Mucosa of rectum (tissue), 2 donors: ENCODE data around the gene UGT1A5.

Source experiments
- H3K27ac ChIP-seq, 2 donors: one replicate each; pipeline ENCODE4 v1.7.0; 2013; ENCODE audit warnings: inconsistent platforms in 2 of 2, low read depth in 2 of 2, low read length in 2 of 2
- H3K27me3 ChIP-seq, 2 donors: one replicate each; pipeline ENCODE4 v1.7.0; 2013; ENCODE audit warnings: low read length in 2 of 2; ENCODE audit not compliant: control insufficient read depth in 2 of 2, insufficient read depth in 2 of 2
- H3K36me3 ChIP-seq, 2 donors: one replicate each; pipeline ENCODE4 v1.7.0; 2013; ENCODE audit warnings: low read length in 2 of 2; ENCODE audit not compliant: control insufficient read depth in 2 of 2, insufficient read depth in 2 of 2
- H3K4me1 ChIP-seq, 2 donors: one replicate each; pipeline ENCODE4 v1.7.0; 2013; ENCODE audit warnings: low read length in 2 of 2, mild to moderate bottlenecking in 1 of 2; ENCODE audit not compliant: control insufficient read depth in 2 of 2, insufficient read depth in 2 of 2
- H3K4me3 ChIP-seq, 2 donors: one replicate each; pipeline ENCODE4 v1.7.0; 2013; ENCODE audit warnings: low read length in 2 of 2
- H3K9ac ChIP-seq, 2 donors: one replicate each; pipeline ENCODE4 v1.7.0; 2013; ENCODE audit warnings: low read length in 2 of 2, low read depth in 1 of 2, mild to moderate bottlenecking in 1 of 2
- H3K9me3 ChIP-seq, 2 donors: one replicate each; pipeline ENCODE4 v1.7.0; 2013; ENCODE audit warnings: low read length in 2 of 2; ENCODE audit not compliant: control insufficient read depth in 2 of 2
- donor health status: healthy.
- donor health status: Normal muscosa, but diverticular disease.

UGT1A5 gene

DNA sequence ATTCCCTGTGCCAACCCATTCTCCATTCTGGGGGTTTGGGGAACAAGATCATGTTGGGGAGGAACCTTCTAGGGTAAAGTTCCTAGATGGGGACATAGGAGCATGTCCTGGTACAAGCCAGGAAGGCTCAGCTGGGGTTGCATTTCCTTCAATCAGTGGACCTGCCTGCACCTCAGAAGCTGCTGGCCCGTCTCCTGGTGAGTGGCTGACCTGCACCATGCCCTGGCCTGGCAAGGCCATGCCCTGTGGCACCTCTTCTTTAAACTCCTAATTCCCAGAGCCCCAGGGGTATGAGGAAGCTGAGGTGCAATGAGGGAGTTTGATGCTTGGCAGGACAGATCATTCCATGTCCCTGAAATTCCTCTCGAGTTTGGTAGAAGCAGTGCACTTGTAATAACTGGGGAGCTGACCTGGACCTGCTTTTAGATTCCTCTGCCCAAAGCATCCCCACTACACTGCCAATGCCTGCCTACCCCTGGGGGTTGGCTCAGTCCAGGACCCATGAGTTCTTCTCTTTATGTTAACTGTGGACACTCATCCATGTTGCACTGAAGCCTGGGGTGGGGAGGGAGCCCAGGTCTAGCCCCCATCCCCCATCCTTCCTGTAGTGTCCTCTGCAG, 90.7 kb downstream of the UGT1A5 start:
- H3K9me3 ChIP-seq, result no peaks in the 10 kb centered on the region
- no peaks in the 10 kb centered on the region for H3K4me1 ChIP-seq
- no peak overlapping the region for H3K27ac ChIP-seq
- no peak overlapping the region for H3K9ac ChIP-seq
- peaks cover 3 to 9% of the 10 kb centered on the region in 2 donors for H3K27me3 ChIP-seq
- H3K36me3 ChIP-seq, result no peaks in the 10 kb centered on the region
- no peak overlapping the region for H3K4me3 ChIP-seq

DNA sequence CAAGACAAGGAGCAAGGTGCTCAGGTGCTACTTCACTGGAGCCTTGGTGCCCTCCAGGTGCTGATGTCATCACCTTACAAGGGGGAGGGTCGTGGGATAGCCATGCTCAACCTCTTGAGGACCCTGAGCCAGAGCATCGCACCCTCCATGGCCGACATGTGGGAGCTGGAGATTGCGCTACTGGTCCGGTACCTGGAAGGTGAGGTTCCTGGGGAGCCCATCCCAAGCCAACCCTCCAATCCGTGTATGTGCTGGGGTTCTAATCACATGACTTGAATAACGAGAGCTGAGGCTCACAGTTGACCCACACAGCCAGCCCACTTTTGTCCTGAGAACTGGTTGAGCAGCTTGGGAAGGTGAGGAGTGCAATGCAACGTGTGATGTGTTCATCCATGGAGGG, 91.3 kb downstream of the UGT1A5 start:
- Histone ChIP-seq H3K27me3 (peaks cover 6 to 9% of the 10 kb centered on the region in 2 donors), H3K4me3 (no peak overlapping the region), H3K9ac (no peak overlapping the region), H3K27ac (no peak overlapping the region), H3K36me3 (no peaks in the 10 kb centered on the region), H3K4me1 (no peaks in the 10 kb centered on the region), H3K9me3 (no peaks in the 10 kb centered on the region)

DNA sequence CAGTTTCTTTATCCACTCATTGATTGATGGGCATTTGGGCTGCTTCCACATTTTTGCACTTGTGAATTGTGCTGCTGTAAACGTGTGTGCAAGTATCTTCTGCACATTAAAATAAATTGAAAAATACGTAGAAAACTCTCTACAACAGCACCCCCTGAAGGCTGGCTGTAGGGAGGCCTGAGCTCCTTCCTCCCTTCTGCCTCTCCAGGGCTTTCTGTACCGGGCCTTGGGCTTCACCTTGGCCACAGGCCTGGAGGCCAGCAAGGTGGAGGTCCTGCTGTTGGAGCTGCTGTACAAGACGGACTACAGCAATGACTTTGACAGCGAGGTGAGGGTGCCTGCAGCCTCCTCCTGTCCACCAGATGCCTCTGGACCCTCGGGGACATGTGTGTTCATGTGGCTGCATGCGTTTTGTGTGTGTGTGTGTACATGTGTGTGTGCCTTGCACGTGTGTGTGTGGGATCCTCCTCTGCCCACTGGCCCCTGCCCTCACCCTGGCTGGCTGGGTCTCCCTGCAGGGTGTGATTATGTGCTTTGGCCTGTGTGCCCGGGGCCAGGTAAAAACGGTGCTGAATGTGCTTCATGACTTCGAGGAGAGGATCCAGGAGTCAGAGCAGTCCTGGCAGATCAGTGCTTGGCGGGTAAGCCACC, 94.6 kb downstream of the UGT1A5 start:
- H3K27me3 ChIP-seq, result peaks cover 8 to 9% of the 10 kb centered on the region in 2 donors
- no peaks in the 10 kb centered on the region for H3K9me3 ChIP-seq

DNA sequence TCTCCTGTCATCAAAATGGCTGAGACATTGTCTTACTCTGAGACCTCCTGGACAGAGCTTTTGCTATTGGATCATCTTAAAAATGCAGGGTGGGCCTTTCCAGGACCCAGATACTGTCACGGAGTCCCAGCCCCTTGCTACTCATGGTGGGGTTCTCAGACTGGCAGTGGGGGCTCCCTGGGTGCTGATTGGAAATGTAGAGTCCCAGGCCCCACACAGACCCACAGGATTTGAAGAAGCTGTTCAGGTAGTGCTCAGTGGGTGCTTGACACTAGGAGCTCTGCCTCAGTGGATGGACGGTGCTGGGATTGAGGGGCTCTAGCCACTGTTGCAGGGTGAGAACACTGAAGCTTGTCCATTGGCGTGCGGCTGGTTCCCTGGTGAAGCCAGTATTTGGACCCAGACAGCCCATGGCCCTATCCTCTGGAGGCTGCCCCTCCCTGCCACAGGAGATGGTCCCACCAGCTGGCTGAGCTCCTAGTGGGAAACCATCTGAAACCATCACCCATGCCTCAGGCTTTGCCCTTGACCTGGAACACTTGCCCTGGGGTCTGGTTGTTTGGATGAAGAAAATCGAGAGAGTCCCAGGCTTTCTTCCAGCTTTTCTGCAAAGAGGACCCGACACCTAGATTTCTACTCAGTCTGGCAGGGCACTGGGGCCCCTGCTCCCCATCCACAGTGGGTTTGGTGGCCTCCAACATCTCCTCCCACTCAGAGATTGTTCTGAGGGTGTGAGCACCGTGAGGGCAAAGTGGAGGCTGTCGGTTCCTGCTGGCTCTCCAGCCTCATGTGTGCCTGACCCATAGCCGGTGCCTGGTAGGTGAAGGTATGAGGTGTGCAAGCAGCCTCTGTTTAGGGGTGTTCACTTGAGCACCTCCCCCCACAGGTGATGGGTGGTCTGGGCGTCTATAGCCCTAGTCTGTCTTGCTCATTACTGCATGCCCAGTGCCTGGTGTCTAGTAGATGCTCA, 95.5 kb downstream of the UGT1A5 start:
- H3K9ac ChIP-seq, result no peak overlapping the region
- H3K27ac ChIP-seq, result no peak overlapping the region
- H3K36me3 ChIP-seq, result no peaks in the 10 kb centered on the region
- peaks cover 5 to 8% of the 10 kb centered on the region in 2 donors for H3K27me3 ChIP-seq
- no peak overlapping the region for H3K4me3 ChIP-seq
- H3K4me1 ChIP-seq, result no peaks in the 10 kb centered on the region
- no peaks in the 10 kb centered on the region for H3K9me3 ChIP-seq

More for the DNA sequence above, 94.6 kb downstream of the UGT1A5 start:
- H3K27ac ChIP-seq, result no peak overlapping the region
- no peak overlapping the region for H3K9ac ChIP-seq
- H3K4me1 ChIP-seq, result no peaks in the 10 kb centered on the region
- H3K36me3 ChIP-seq, result no peaks in the 10 kb centered on the region
- H3K4me3 ChIP-seq, result no peak overlapping the region

DNA sequence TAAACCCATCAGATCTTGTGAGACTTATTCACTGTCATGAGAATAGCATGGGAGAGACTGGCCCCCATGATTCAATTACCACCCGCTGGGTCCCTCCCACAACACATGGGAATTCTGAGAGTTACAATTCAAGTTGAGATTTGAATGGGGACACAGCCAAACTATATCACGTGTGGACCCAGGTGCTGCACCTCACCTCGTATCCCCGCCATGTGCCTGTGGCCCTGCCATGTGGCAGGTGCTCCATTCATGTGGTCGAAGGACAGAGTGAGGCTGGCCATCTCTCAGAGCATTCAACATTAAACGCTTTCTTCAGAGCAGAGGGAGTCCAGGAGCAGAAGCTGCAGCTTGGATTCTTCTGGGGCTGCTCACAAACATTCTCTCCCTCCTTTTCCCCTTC, 97.7 kb downstream of the UGT1A5 start:
- Histone ChIP-seq H3K9ac (no peak overlapping the region), H3K9me3 (no peaks in the 10 kb centered on the region), H3K36me3 (no peaks in the 10 kb centered on the region), H3K4me1 (no peaks in the 10 kb centered on the region), H3K27me3 (peaks cover 0 to 8% of the 10 kb centered on the region in 2 donors), H3K27ac (no peak overlapping the region), H3K4me3 (no peak overlapping the region)

DNA sequence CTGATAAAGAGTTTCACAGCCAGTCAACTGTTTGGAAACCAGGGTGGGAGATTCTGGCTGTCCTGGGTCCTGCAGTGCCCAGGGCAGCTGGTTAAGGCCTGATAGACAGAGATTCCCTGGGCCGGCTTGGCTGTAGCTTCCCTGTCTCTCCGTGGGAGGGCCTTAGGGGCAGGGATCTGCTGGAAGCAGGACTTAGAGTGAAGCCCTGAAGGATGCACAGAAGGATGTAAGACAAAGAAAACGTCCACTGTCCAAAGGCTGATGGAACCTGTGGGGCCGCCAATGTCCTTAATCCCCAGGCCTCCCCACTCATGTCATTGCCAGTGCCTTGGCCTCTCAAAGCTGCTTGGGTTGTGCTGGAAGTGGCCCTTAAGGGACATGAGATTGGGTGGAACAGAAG, 98.4 kb downstream of the UGT1A5 start:
- no peak overlapping the region for H3K4me3 ChIP-seq
- no peak overlapping the region for H3K9ac ChIP-seq
- no peaks in the 10 kb centered on the region for H3K36me3 ChIP-seq
- no peaks in the 10 kb centered on the region for H3K4me1 ChIP-seq
- peaks cover 0 to 8% of the 10 kb centered on the region in 2 donors for H3K27me3 ChIP-seq
- H3K9me3 ChIP-seq, result no peaks in the 10 kb centered on the region
- no peak overlapping the region for H3K27ac ChIP-seq

DNA sequence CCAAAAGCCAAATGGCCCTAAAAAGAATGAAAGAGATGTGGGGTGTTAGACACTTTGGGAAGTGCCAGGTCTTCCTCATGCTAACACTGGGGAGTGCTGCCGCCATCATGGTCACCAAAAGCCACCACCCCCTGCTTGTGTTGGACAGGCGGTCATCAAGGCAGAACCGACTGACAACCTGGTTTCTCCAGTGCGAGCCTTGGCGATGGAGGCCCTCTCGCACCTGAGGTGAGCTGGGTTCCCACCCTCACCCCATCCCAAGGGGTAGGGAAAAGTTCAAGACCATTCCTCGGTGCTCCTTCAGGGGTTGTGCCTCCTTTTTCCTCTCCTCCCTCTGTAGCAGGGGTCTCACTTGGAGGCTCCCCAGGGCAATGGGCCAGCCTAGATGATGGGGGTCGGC, 99.0 kb downstream of the UGT1A5 start:
- H3K4me1 ChIP-seq, result no peaks in the 10 kb centered on the region
- no peak overlapping the region for H3K9ac ChIP-seq
- H3K27ac ChIP-seq, result no peak overlapping the region
- no peak overlapping the region for H3K4me3 ChIP-seq
- peaks cover 0 to 8% of the 10 kb centered on the region in 2 donors for H3K27me3 ChIP-seq
- no peaks in the 10 kb centered on the region for H3K36me3 ChIP-seq
- H3K9me3 ChIP-seq, result no peaks in the 10 kb centered on the region

DNA sequence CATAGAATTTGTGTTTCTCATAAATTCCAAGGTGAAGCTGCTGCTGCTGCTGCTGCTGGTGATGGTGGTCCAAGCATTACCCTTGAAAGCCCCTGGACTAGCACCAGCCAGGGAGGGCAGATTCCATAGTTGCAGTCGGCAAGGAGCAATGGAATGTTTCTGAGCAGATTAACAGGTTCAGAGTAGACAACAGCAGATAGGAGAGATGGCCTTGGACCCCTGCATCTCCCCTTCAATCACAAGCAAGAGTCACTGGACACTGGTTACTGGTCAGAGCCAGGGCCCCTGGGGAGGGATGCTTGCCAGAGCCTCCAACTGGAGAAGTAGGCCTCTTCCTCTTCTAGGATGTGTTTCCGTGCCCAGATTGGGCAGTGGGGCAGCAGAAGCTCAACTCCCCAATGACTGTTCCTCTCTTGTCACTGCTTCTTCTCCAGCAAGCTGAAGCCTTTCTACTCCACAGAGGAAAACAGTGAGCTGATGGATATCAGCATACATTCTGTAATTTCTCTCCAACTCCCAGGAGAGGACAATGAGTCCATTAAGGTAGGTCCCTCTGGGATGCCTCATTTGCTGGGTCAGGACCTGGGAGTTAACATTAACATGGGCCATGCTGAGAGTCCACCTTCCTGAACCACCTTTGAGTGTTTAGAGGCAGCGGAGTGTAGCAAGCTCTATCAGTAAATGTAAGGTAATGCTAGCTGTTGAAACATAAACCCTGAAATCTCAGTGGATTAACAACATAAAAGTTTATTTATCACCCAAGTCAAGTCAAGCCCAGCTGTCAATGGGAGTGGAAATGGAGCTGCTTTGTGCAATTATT, 100.7 kb downstream of the UGT1A5 start:
- Histone ChIP-seq H3K36me3 (no peaks in the 10 kb centered on the region), H3K27ac (no peak overlapping the region), H3K27me3 (peaks cover 0 to 4% of the 10 kb centered on the region in 2 donors), H3K9me3 (no peaks in the 10 kb centered on the region), H3K4me3 (no peak overlapping the region), H3K9ac (no peak overlapping the region), H3K4me1 (no peaks in the 10 kb centered on the region)

DNA sequence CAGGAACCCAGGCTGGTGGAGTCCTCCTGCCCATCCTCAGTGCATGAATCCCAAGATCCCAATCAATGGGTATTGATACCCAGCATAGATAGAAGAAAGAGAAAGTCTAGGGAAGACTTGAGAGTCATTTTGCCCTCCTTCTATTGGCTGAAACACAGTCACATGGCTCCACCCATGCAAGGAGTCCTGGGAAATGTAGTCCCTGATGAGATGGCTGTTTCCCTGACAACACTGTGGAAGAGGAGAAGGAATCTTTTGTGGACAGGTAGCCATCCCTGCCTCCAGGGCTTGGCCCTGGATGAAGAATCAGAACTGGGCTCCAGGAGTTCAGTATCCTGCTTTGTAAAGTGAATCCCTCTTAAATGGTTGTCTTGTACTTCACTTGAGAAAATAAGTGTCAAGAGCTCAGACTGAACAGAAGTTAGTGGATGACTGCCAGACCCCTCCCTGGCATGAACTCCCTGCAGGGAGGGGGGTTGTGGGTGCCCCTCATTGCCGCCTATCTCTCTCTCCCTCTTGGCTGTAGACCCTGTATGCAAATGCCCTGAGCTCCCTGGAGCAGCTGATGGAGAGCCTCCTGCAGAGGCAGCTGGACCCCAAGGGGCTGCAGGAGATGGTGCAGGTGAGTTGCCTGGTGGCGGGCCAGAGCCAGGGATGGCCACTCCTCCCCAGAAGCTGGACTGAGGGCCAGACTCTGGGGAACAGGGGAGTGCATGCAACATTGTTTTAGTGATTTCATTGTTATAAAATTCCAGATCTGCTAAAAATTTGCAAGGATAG, 101.5 kb downstream of the UGT1A5 start:
- Histone ChIP-seq H3K4me1 (no peaks in the 10 kb centered on the region), H3K9ac (no peak overlapping the region), H3K27me3 (peaks cover 0 to 2% of the 10 kb centered on the region in 2 donors), H3K9me3 (no peaks in the 10 kb centered on the region), H3K4me3 (no peak overlapping the region), H3K27ac (no peak overlapping the region), H3K36me3 (no peaks in the 10 kb centered on the region)
